ENCODE data around the gene LMBRD2.
"Not testable (repeated sequence)": the region's sequence is repeated elsewhere in the genome, so short reads cannot be mapped to it uniquely, and the experiment has no call there.

LMBRD2 gene

GRCh38 chr5:36160617-36161016 lies 8.9 kb upstream of the LMBRD2 start:
- no peak for DNase-seq

- no peak for DNase-seq
Measured at GRCh38 chr5:36158144-36158543, 6.5 kb upstream of the LMBRD2 start.

- no peak for DNase-seq
Measured at GRCh38 chr5:36156619-36157018, 4.9 kb upstream of the LMBRD2 start.

- no peak for DNase-seq
Measured at GRCh38 chr5:36156121-36156601, 4.5 kb upstream of the LMBRD2 start.

GRCh38 chr5:36155291-36155690 lies 3.6 kb upstream of the LMBRD2 start:
- no peak for DNase-seq

- no peak for DNase-seq
Measured at GRCh38 chr5:36153726-36154125, 2.0 kb upstream of the LMBRD2 start.

- no peak for DNase-seq
Measured at GRCh38 chr5:36153298-36153677, 1.6 kb upstream of the LMBRD2 start.

GRCh38 chr5:36152324-36153297 lies 924 bp upstream of the LMBRD2 start:
- DNase-seq = no peak

GRCh38 chr5:36150676-36151433 lies 832 bp downstream of the LMBRD2 start:
- peak; percentile 19 for DNase-seq

- DNase-seq = no peak
Measured at GRCh38 chr5:36147681-36148080, 4.0 kb downstream of the LMBRD2 start.

- DNase-seq = no peak
Measured at GRCh38 chr5:36146390-36146789, 5.3 kb downstream of the LMBRD2 start.

GRCh38 chr5:36145311-36145710 lies 6.4 kb downstream of the LMBRD2 start:
- no peak for DNase-seq

GRCh38 chr5:36138900-36139683 lies 12.6 kb downstream of the LMBRD2 start:
- DNase-seq = no peak

- no peak for DNase-seq
Measured at GRCh38 chr5:36136581-36136980, 15.1 kb downstream of the LMBRD2 start.

GRCh38 chr5:36135988-36136387 lies 15.7 kb downstream of the LMBRD2 start:
- no peak for DNase-seq

GRCh38 chr5:36133009-36133408 lies 18.7 kb downstream of the LMBRD2 start:
- DNase-seq = not testable (repeated sequence)

- DNase-seq = not testable (repeated sequence)
Measured at GRCh38 chr5:36129666-36130065, 22.0 kb downstream of the LMBRD2 start.

GRCh38 chr5:36128795-36129194 lies 22.9 kb downstream of the LMBRD2 start:
- no peak for DNase-seq

GRCh38 chr5:36125868-36126267 lies 25.8 kb downstream of the LMBRD2 start:
- DNase-seq = no peak

- no peak for DNase-seq
Measured at GRCh38 chr5:36111238-36111637, 40.4 kb downstream of the LMBRD2 start.

- no peak for DNase-seq
Measured at GRCh38 chr5:36108758-36109460, 42.8 kb downstream of the LMBRD2 start.

- DNase-seq = no peak
Measured at GRCh38 chr5:36105819-36106218, 45.9 kb downstream of the LMBRD2 start.
